Tibial nerve (tissue), 4 donors: ENCODE data around the gene SLC22A12. TPM values are rescaled to one million over a fixed set of nuclear protein-coding genes. Genes with fewer than 3 reads are reported as not detected.

Experiments used
- DNase-seq, 2 donors: peaks; one replicate each; pipeline ENCODE4 v3.0.0-alpha.2; 2019; ENCODE audit warnings: low spot score in 2 of 2
- H3K27ac ChIP-seq, 4 donors: fragments of 200-600 bp; sonication (generic) in 3 of 4; one replicate each; pipeline ENCODE4 v1.5.1; 2017 to 2019; ENCODE audit warnings: mild to moderate bottlenecking in 1 of 4
- H3K27me3 ChIP-seq, 2 donors: fragments of 200-600 bp; sonication (generic) in 1 of 2; one replicate each; pipeline versions ENCODE4 v1.5.1 to v1.6.0; 2017 to 2019
- H3K36me3 ChIP-seq, 3 donors: fragments of 200-600 bp; sonication (generic); one replicate each; pipeline ENCODE4 v1.5.1; 2018 to 2019
- H3K4me1 ChIP-seq, 4 donors: fragments of 200-600 bp; sonication (generic) in 3 of 4; one replicate each; pipeline ENCODE4 v1.5.1; 2017 to 2019
- H3K4me3 ChIP-seq, 4 donors: fragments of 200-600 bp; sonication (generic) in 3 of 4; one replicate each; pipeline ENCODE4 v1.5.1; 2017 to 2019; ENCODE audit warnings: mild to moderate bottlenecking in 1 of 4, moderate library complexity in 1 of 4
- H3K9me3 ChIP-seq, 4 donors: fragments of 200-600 bp; sonication (generic) in 3 of 4; one replicate each; pipeline ENCODE4 v1.5.1; 2017 to 2019
- EP300 ChIP-seq, 2 donors: sonication (generic); formaldehyde crosslinking; IDR thresholded peaks; one replicate each; pipeline ENCODE4 v1.6.1; 2017; ENCODE audit warnings: antibody characterized with exemption in 2 of 2, mild to moderate bottlenecking in 1 of 2
- POLR2A ChIP-seq, 2 donors: fragments of 450-650 bp; IDR thresholded peaks; one replicate each; pipeline ENCODE4 v1.6.1; 2017; ENCODE audit warnings: antibody characterized with exemption in 2 of 2, mild to moderate bottlenecking in 2 of 2, moderate library complexity in 2 of 2
- WGBS, 2 donors: methylation state at CpG; one replicate each; pipeline ENCODE4 v1.1.5; 2018; 5-methylcytosine and 5-hydroxymethylcytosine counted together
- total RNA-seq, 4 donors: library from RNA; depleted of rRNA; stranded (reverse); fragments of >200 nt; gene quantifications; one replicate each; pipeline ENCODE4 v1.1.0, GENCODE V29; 2016
- TF ChIP-seq, protein P1 (sequence below), 5 experiments: fragments of 200-600 bp in 3 of 5; fragments of 450-650 bp in 2 of 5; sonication (generic) in 3 of 5; IDR thresholded peaks; one replicate each; pipeline ENCODE4 v1.5.1; 2016 to 2019; ENCODE audit warnings: antibody characterized with exemption in 5 of 5, mild to moderate bottlenecking in 3 of 5, moderate library complexity in 2 of 5

The SLC22A12 gene
- total RNA-seq, 4 donors from 2014 or later: 0.30 TPM; not detected in 3

- WGBS, 2 donors: 69 to 100% methylated on average over 2 of the region's 2 CpGs
- Histone ChIP-seq H3K27ac (no peak overlapping the region), H3K36me3 (no peaks in the 10 kb centered on the region)
Observed at GRCh38 chr11:64628596-64628995, 37.6 kb downstream of the SLC22A12 start.

GRCh38 chr11:64629103-64629502 is 38.1 kb downstream of the SLC22A12 start:
- Histone ChIP-seq H3K4me1 (no peaks in the 10 kb centered on the region), H3K27me3 (no peaks in the 10 kb centered on the region), H3K4me3 (no peak overlapping the region), H3K36me3 (no peaks in the 10 kb centered on the region), H3K9me3 (no peaks in the 10 kb centered on the region), H3K27ac (no peak overlapping the region)
- no peak for DNase-seq
- 88 to 89% methylated on average over 6 of the region's 6 CpGs for WGBS, 2 donors
- TF ChIP-seq POLR2A (IDR thresholded peaks at IDR 0.05) (no peak), EP300 (IDR thresholded peaks at IDR 0.05) (no peak)
- TF ChIP-seq, protein P1, sequence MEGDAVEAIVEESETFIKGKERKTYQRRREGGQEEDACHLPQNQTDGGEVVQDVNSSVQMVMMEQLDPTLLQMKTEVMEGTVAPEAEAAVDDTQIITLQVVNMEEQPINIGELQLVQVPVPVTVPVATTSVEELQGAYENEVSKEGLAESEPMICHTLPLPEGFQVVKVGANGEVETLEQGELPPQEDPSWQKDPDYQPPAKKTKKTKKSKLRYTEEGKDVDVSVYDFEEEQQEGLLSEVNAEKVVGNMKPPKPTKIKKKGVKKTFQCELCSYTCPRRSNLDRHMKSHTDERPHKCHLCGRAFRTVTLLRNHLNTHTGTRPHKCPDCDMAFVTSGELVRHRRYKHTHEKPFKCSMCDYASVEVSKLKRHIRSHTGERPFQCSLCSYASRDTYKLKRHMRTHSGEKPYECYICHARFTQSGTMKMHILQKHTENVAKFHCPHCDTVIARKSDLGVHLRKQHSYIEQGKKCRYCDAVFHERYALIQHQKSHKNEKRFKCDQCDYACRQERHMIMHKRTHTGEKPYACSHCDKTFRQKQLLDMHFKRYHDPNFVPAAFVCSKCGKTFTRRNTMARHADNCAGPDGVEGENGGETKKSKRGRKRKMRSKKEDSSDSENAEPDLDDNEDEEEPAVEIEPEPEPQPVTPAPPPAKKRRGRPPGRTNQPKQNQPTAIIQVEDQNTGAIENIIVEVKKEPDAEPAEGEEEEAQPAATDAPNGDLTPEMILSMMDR (IDR thresholded peaks at IDR 0.05): no peak

More at GRCh38 chr11:64628596-64628995, 37.6 kb downstream of the SLC22A12 start:
- H3K9me3 ChIP-seq: no peaks in the 10 kb centered on the region
- no peak for DNase-seq
- H3K27me3 ChIP-seq: no peaks in the 10 kb centered on the region
- H3K4me3 ChIP-seq: no peak overlapping the region
- no peaks in the 10 kb centered on the region for H3K4me1 ChIP-seq
- TF ChIP-seq POLR2A (IDR thresholded peaks at IDR 0.05): no peak
- TF ChIP-seq, protein P1 (IDR thresholded peaks at IDR 0.05): no peak
- TF ChIP-seq EP300 (IDR thresholded peaks at IDR 0.05): no peak

- H3K4me1 ChIP-seq: no peaks in the 10 kb centered on the region
- no peaks in the 10 kb centered on the region for H3K9me3 ChIP-seq
- H3K27me3 ChIP-seq: no peaks in the 10 kb centered on the region
- 57 to 67% methylated on average over 56 of the region's 56 CpGs for whole genome bisulfite sequencing, 2 donors
- no peak overlapping the region for H3K27ac ChIP-seq
- H3K4me3 ChIP-seq: no peak overlapping the region
- DNase-seq: no peak
- TF ChIP-seq, protein P1 (IDR thresholded peaks at IDR 0.05): no peak
- TF ChIP-seq EP300 (IDR thresholded peaks at IDR 0.05) (no peak), POLR2A (IDR thresholded peaks at IDR 0.05) (no peak)
- H3K36me3 ChIP-seq: no peaks in the 10 kb centered on the region
Observed at GRCh38 chr11:64629796-64630562, 39.0 kb downstream of the SLC22A12 start.

DNA sequence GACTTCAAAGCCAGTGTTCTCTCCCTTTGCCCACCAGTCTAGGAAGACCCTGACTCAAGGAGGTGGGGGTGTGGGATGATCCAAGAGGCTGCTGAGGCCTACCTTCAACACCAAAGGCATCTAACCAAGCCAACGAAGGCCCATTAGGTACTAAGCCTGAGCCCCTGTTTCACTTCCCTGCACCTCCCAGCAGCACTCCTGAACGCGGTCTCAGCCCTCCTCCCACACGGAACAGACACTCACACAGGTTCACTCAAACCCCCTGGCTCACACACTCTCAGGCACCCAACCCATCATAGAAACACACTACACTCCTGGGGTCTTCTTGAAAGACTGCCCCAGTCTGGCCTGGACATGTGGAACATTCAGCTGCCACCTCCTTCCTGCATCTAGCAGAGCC is 40.7 kb downstream of the SLC22A12 start:
- Histone ChIP-seq H3K36me3 (no peaks in the 10 kb centered on the region), H3K4me3 (no peak overlapping the region), H3K9me3 (no peaks in the 10 kb centered on the region), H3K27me3 (peaks cover 0 to 7% of the 10 kb centered on the region in 2 donors), H3K4me1 (no peaks in the 10 kb centered on the region), H3K27ac (no peak overlapping the region)
- DNase-seq: no peak
- TF ChIP-seq, protein P1 (IDR thresholded peaks at IDR 0.05): no peak
- TF ChIP-seq EP300 (IDR thresholded peaks at IDR 0.05) (no peak), POLR2A (IDR thresholded peaks at IDR 0.05) (no peak)
- 89 to 95% methylated on average over 4 of the region's 4 CpGs for WGBS, 2 donors

DNA sequence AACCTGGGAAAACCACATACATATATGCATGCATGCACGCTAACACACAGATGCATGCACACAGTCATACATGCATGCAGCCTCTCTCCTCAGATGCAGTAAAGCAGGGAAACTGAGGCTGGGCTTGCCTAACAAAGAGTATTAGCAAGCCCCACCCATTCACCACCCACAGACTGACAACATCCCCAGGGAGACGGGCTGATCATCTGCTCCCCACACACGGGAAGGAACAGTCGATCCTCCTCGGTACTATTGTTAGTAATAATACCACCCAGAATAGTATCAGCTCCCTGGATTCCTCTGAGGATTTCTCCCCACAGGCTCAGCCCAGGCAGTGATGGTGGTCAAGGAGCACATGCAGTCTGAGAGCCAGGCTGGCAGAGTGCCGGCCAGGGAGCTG is 41.2 kb downstream of the SLC22A12 start:
- Histone ChIP-seq H3K4me1 (no peaks in the 10 kb centered on the region), H3K9me3 (no peaks in the 10 kb centered on the region), H3K4me3 (no peak overlapping the region), H3K36me3 (no peaks in the 10 kb centered on the region), H3K27me3 (peaks cover 0 to 10% of the 10 kb centered on the region in 2 donors), H3K27ac (no peak overlapping the region)
- TF ChIP-seq, protein P1 (IDR thresholded peaks at IDR 0.05): no peak
- no peak for TF ChIP-seq EP300 (IDR thresholded peaks at IDR 0.05)
- no peak for TF ChIP-seq POLR2A (IDR thresholded peaks at IDR 0.05)
- DNase-seq: no peak
- 58 to 83% methylated on average over 6 of the region's 6 CpGs for WGBS, 2 donors
